GM23338 (cell line): ENCODE measurements around the gene SYNPO. TPM values are rescaled to one million over a fixed set of nuclear protein-coding genes. Genes with fewer than 3 reads are reported as not detected.
A peak's percentile ranks its signal among the peaks of the same experiment; 100 is the strongest.

Source experiments
- ATAC-seq: fragments of 200-7000 bp; cut with Tn5 transposase; 3 replicates; pipeline ENCODE4 v1.9.1; 2020
- DNase-seq: peaks from one replicate; pipeline ENCODE4 v3.0.0-alpha.2; 2015; ENCODE audit warnings: low spot score
- H2AFZ ChIP-seq: fragments of 200-600 bp; sonication (generic); 2 replicates; pipeline ENCODE4 v1.8.0; 2016; ENCODE audit warnings: antibody characterized with exemption, mild to moderate bottlenecking, moderate library complexity
- H3F3A ChIP-seq: fragments of 200-600 bp; sonication (generic); replicated peaks from 2 replicates; pipeline ENCODE4 v1.8.0; 2017; ENCODE audit warnings: antibody characterized with exemption, mixed run types, low read depth
- H3K27ac ChIP-seq: fragments of 200-600 bp; sonication (generic); 2 replicates; pipeline ENCODE4 v1.6.1; 2016; ENCODE audit warnings: low read depth
- H3K27me3 ChIP-seq: fragments of 200-600 bp; sonication (generic); 2 replicates; pipeline ENCODE4 v1.8.0; 2016; ENCODE audit warnings: mild to moderate bottlenecking, mixed run types, moderate library complexity; ENCODE audit not compliant: insufficient read depth
- H3K36me3 ChIP-seq: fragments of 200-600 bp; sonication (generic); 2 replicates; pipeline ENCODE4 v1.8.0; 2016; ENCODE audit warnings: mild to moderate bottlenecking; ENCODE audit not compliant: insufficient read depth
- H3K4me1 ChIP-seq: fragments of 200-600 bp; sonication (generic); 2 replicates; pipeline ENCODE4 v1.8.0; 2016; ENCODE audit warnings: mild to moderate bottlenecking, moderate library complexity; ENCODE audit not compliant: insufficient read depth
- H3K4me2 ChIP-seq: fragments of 200-600 bp; sonication (generic); 2 replicates; pipeline ENCODE4 v1.7.1; 2017; ENCODE audit warnings: mixed run types
- H3K4me3 ChIP-seq: fragments of 200-600 bp; sonication (generic); 2 replicates; pipeline ENCODE4 v1.6.1; 2016; ENCODE audit warnings: mixed run types
- H3K79me2 ChIP-seq: fragments of 200-600 bp; sonication (generic); replicated peaks from 2 replicates; pipeline ENCODE4 v1.8.0; 2017; ENCODE audit warnings: mild to moderate bottlenecking; ENCODE audit not compliant: insufficient read depth
- H3K9me2 ChIP-seq: fragments of 200-600 bp; sonication (generic); 2 replicates; pipeline ENCODE4 v1.8.0; 2017; ENCODE audit not compliant: insufficient read depth
- H4K20me1 ChIP-seq: fragments of 200-600 bp; sonication (generic); replicated peaks from 2 replicates; pipeline ENCODE4 v1.8.0; 2017; ENCODE audit warnings: mild to moderate bottlenecking; ENCODE audit not compliant: insufficient read depth
- H3K27ac Mint-ChIP-seq: 2 replicates; pipeline ENCODE4 v1.8.0; 2020; ENCODE audit warnings: inconsistent platforms, mild to moderate bottlenecking, moderate library complexity, mixed read lengths
- H3K27me3 Mint-ChIP-seq: 3 replicates; pipeline ENCODE4 v1.8.0; 2022; ENCODE audit warnings: low read depth, mild to moderate bottlenecking, moderate library complexity, mixed read lengths, inconsistent platforms; ENCODE audit not compliant: insufficient read depth, poor library complexity
- H3K36me3 Mint-ChIP-seq: 3 replicates; pipeline ENCODE4 v1.8.0; 2021; ENCODE audit warnings: low read depth, mild to moderate bottlenecking, inconsistent platforms, moderate library complexity, mixed read lengths
- H3K4me1 Mint-ChIP-seq: 3 replicates; pipeline ENCODE4 v1.8.0; 2020; ENCODE audit warnings: mild to moderate bottlenecking, inconsistent platforms, mixed read lengths
- H3K4me3 Mint-ChIP-seq: 3 replicates; pipeline ENCODE4 v1.8.0; 2021; ENCODE audit warnings: moderate library complexity, mild to moderate bottlenecking, inconsistent platforms, mixed read lengths
- H3K9me3 Mint-ChIP-seq: 3 replicates; pipeline ENCODE4 v1.8.0; 2020; ENCODE audit warnings: moderate library complexity, mild to moderate bottlenecking, inconsistent platforms, mixed read lengths
- CREB1 ChIP-seq: fragments of 250-450 bp; sonication (Bioruptor Pico); IDR thresholded peaks from 2 replicates; pipeline ENCODE4 v1.5.0; 2020; ENCODE audit warnings: low read depth, mild to moderate bottlenecking, moderate library complexity
- CTCF ChIP-seq, 2 experiments: fragments of 200-600 bp in 1 of 2; sonication (generic) in 1 of 2; conservative IDR thresholded peaks; 2 replicates each; pipeline versions ENCODE4 v1.5.1 to v1.6.1; 2016 to 2017; ENCODE audit warnings: antibody characterized with exemption in 2 of 2, low read depth in 2 of 2, mild to moderate bottlenecking in 2 of 2, moderate library complexity in 1 of 2
- ETS1 ChIP-seq: IDR thresholded peaks from 2 replicates; pipeline ENCODE4 v1.6.1; 2016; ENCODE audit warnings: antibody characterized with exemption
- EZH2 ChIP-seq: fragments of 200-600 bp; sonication (generic); IDR thresholded peaks from one replicate; pipeline ENCODE4 v1.8.0; 2017; ENCODE audit warnings: antibody characterized with exemption, mild to moderate bottlenecking, low read depth; ENCODE audit not compliant: unreplicated experiment
- JUNB ChIP-seq: IDR thresholded peaks from one replicate; pipeline ENCODE4 v1.6.1; 2016; ENCODE audit warnings: antibody characterized with exemption; ENCODE audit not compliant: unreplicated experiment
- NANOG ChIP-seq: IDR thresholded peaks from 2 replicates; pipeline ENCODE4 v1.6.1; 2016; ENCODE audit warnings: antibody characterized with exemption, borderline replicate concordance
- STAT1 ChIP-seq: IDR thresholded peaks from one replicate; pipeline ENCODE4 v1.6.1; 2016; ENCODE audit warnings: antibody characterized with exemption; ENCODE audit not compliant: unreplicated experiment
- ZNF114 ChIP-seq: fragments of 250-450 bp; sonication (Bioruptor Pico); IDR thresholded peaks from 2 replicates; pipeline ENCODE4 v1.5.0; 2020; ENCODE audit warnings: mild to moderate bottlenecking, moderate library complexity
- ZNF462 ChIP-seq: fragments of 250-450 bp; sonication (Bioruptor Pico); IDR thresholded peaks from 2 replicates; pipeline ENCODE4 v1.5.0; 2020; ENCODE audit warnings: mild to moderate bottlenecking, moderate library complexity
- polyA plus RNA-seq: library from polyadenylated mRNA; unstranded; fragments of >200 nt; fragmentation: Nextera tagmentation; extraction: Ambion mirVana; gene quantifications from 2 replicates; pipeline ENCODE4 v1.2.1, GENCODE V29; 2016
- total RNA-seq: library from RNA; depleted of rRNA; stranded (reverse); fragments of >200 nt; shearing (Covaris generic); gene quantifications from 2 replicates; pipeline ENCODE4 v1.2.3, GENCODE V29; 2014

The SYNPO gene
- total and polyA plus RNA-seq, 2 experiments from 2014 or later: 0.16 to 1.3 TPM

GRCh38 chr5:150644058-150644457, 3.6 kb downstream of the SYNPO start (continued):
- TF ChIP-seq ZNF462 (CRISPR knock-in tag) (no peak), ZNF114 (CRISPR knock-in tag) (no peak), NANOG (no peak), EZH2 (no peak), CTCF (conservative IDR thresholded peaks at IDR 0.05; ENCODE audit: low read depth in 2 of 2) (no peak), JUNB (no peak), STAT1 (no peak)

- H3K79me2 ChIP-seq: no peaks in the 10 kb centered on the region
- no peaks in the 10 kb centered on the region; the same call in 2 of the 3 replicates for H3K36me3 Mint-ChIP-seq
- no peak overlapping the region for H3K4me3 Mint-ChIP-seq
- H3K27ac Mint-ChIP-seq: peak overlapping the region; percentile 45; the same call in 1 of the 2 replicates
- H3K9me2 ChIP-seq: no peaks in the 10 kb centered on the region
- H3K4me1 ChIP-seq: no peaks in the 10 kb centered on the region; the same call in 1 of the 2 replicates
- H2AFZ ChIP-seq: no peak overlapping the region
- no peaks in the 10 kb centered on the region for H3K9me3 Mint-ChIP-seq
- H3K27ac ChIP-seq: no peak overlapping the region
- no peak overlapping the region for H3K4me3 ChIP-seq
- no peak; the same call in 2 of the 3 replicates for ATAC-seq
- DNase-seq: no peak
- peaks cover 35% of the 10 kb centered on the region for H3K4me1 Mint-ChIP-seq
- H3K27me3 Mint-ChIP-seq: peaks cover 2% of the 10 kb centered on the region
- H3K4me2 ChIP-seq: no peak overlapping the region
- no peaks in the 10 kb centered on the region for H3F3A ChIP-seq
- H4K20me1 ChIP-seq: no peaks in the 10 kb centered on the region
- no peaks in the 10 kb centered on the region for H3K36me3 ChIP-seq
- H3K27me3 ChIP-seq: no peaks in the 10 kb centered on the region
- TF ChIP-seq ETS1 (no peak), CREB1 (CRISPR knock-in tag) (no peak)
Measured at GRCh38 chr5:150644514-150644913, 4.1 kb downstream of the SYNPO start.
